PC-3 (cell line): ENCODE data around the gene CANX. TPM values are rescaled to one million over a fixed set of nuclear protein-coding genes. Genes with fewer than 3 reads are reported as not detected.

Experiments used
- ATAC-seq: fragments of 200-7000 bp; cut with Tn5 transposase; 2 replicates; pipeline ENCODE4 v1.9.1; 2020; ENCODE audit warnings: mild to moderate bottlenecking, moderate library complexity
- BruUV-seq: library from RNA; stranded (reverse); fragments of 400-500 nt; replicated peaks from 2 replicates; lab custom pipeline; 2021; lab: Mats Ljungman, UMichigan
- CTCF ChIA-PET: fragments of 300-600 bp; sonication (Branson Sonifier 250); formaldehyde crosslinking; loops from one replicate; lab custom pipeline; 2022; ENCODE audit warnings: antibody characterized with exemption; lab: Charles Lee
- POLR2A ChIA-PET: fragments of 300-600 bp; sonication (Branson Sonifier 250); formaldehyde crosslinking; loops from one replicate; lab custom pipeline; 2022; ENCODE audit warnings: antibody characterized with exemption; ENCODE audit not compliant: unreplicated experiment; lab: Charles Lee
- DNase-seq: peaks from one replicate; pipeline ENCODE4 v3.0.0-alpha.2; 2015
- H2AFZ ChIP-seq: fragments of 300-600 bp; sonication (generic); 2 replicates; pipeline ENCODE4 v1.6.0; 2016; ENCODE audit warnings: antibody characterized with exemption, low read length
- H3F3A ChIP-seq: fragments of 300-600 bp; sonication (generic); one replicate; pipeline ENCODE4 v1.6.0; 2017; ENCODE audit warnings: antibody characterized with exemption, low read length, control low read depth, mild to moderate bottlenecking; ENCODE audit not compliant: unreplicated experiment
- H3K27ac ChIP-seq: fragments of 300-600 bp; sonication (generic); 2 replicates; pipeline ENCODE4 v1.5.1; 2016; ENCODE audit warnings: mild to moderate bottlenecking, low read length
- H3K27me3 ChIP-seq: fragments of 300-600 bp; sonication (generic); 2 replicates; pipeline ENCODE4 v1.6.1; 2016; ENCODE audit warnings: low read length, mixed read lengths
- H3K36me3 ChIP-seq: fragments of 300-600 bp; sonication (generic); 2 replicates; pipeline ENCODE4 v1.6.1; 2016; ENCODE audit warnings: low read depth, mixed run types, low read length, mixed read lengths
- H3K4me1 ChIP-seq: fragments of 300-600 bp; sonication (generic); 2 replicates; pipeline ENCODE4 v1.5.1; 2016; ENCODE audit warnings: low read length; ENCODE audit not compliant: insufficient read depth
- H3K4me2 ChIP-seq: fragments of 300-600 bp; sonication (generic); 2 replicates; pipeline ENCODE4 v1.6.0; 2016; ENCODE audit warnings: low read length
- H3K4me3 ChIP-seq: fragments of 300-600 bp; sonication (generic); 2 replicates; pipeline ENCODE4 v1.5.1; 2016; ENCODE audit warnings: mild to moderate bottlenecking, low read length, mixed read lengths
- H3K79me2 ChIP-seq: fragments of 300-600 bp; sonication (generic); 2 replicates; pipeline ENCODE4 v1.6.1; 2017; ENCODE audit warnings: low read length, mixed read lengths
- H3K9ac ChIP-seq: fragments of 300-600 bp; sonication (generic); 2 replicates; pipeline ENCODE4 v1.6.0; 2016; ENCODE audit warnings: mild to moderate bottlenecking, low read length
- H3K9me2 ChIP-seq: fragments of 300-600 bp; sonication (generic); replicated peaks from 2 replicates; pipeline ENCODE4 v1.6.1; 2016; ENCODE audit warnings: mixed run types, low read length, mixed read lengths
- H3K9me3 ChIP-seq: fragments of 300-600 bp; sonication (generic); 2 replicates; pipeline ENCODE4 v1.6.1; 2016; ENCODE audit warnings: low read length, mixed read lengths
- H4K20me1 ChIP-seq: fragments of 300-600 bp; sonication (generic); 2 replicates; pipeline ENCODE4 v1.6.1; 2016; ENCODE audit warnings: low read length, mixed read lengths
- EZH2 ChIP-seq: fragments of 300-600 bp; sonication (generic); IDR thresholded peaks from one replicate; pipeline ENCODE4 v1.6.1; 2017; ENCODE audit warnings: antibody characterized with exemption, mild to moderate bottlenecking, low read length; ENCODE audit not compliant: unreplicated experiment
- EZH2phosphoT487 ChIP-seq: fragments of 300-600 bp; sonication (generic); IDR thresholded peaks from 2 replicates; pipeline ENCODE4 v1.6.1; 2018; ENCODE audit warnings: mild to moderate bottlenecking, antibody characterized with exemption, low read length, borderline replicate concordance
- intact Hi-C: fragments of 100-400 bp; cut with micrococcal nuclease; formaldehyde crosslinking; loops from 2 replicates; pipeline ENCODE4 v1.9.0; 2023
- total RNA-seq: library from RNA; depleted of rRNA; stranded (reverse); fragments of >200 nt; gene quantifications from 2 replicates; pipeline ENCODE4 v1.2.3, GENCODE V29; 2014
- TF ChIP-seq, protein P1 (sequence below): fragments of 300-600 bp; sonication (generic); conservative IDR thresholded peaks from 2 replicates; pipeline ENCODE4 v1.5.1; 2017; ENCODE audit warnings: antibody characterized with exemption, low read depth, mild to moderate bottlenecking, low read length

CANX gene
- total RNA-seq, 1 experiment from 2014 or later = 293 TPM

DNA sequence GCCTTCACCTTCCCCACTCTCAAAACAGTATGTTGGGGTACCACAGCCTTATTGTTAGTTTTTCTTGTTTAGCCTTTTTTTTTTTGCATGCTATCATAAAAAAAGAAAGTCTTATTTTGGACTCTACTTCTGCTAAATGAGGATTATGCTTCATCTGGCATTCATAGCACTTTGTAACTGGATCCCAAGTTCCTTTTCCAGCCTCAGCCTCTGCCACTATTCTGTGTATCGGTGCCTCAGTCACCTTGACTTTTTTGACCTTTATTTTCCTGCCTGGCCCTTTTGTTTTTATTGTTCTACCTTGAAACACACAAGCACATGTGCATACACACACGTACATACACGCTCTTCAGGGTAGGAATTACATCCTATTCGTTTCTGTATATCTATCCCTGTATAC, 25.4 kb downstream of the CANX start:
- BruUV-seq = no TSS peak
- no peaks in the 10 kb centered on the region for H3K79me2 ChIP-seq
- CTCF ChIA-PET = no interaction called here

DNA sequence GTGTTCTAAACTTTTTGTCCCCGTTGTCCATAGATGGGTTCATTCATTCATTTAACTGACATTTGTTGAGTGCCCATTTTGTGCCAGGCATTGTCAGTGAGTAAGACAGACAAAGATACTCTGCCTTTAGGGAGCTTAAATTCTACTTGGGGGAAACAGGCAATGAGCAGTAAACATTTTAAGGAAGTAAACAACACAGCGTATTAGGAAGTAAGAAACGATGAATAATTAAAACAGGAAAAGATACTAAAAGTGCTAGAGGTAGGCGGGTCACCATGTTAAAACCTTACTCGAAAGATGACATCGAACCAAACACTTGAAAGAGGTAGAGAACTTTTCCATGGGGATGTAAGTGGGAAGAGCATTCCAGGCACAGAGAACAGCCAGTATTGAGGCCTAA, 28.3 kb downstream of the CANX start:
- Histone ChIP-seq H3K9ac (no peak overlapping the region), H3K9me2 (no peaks in the 10 kb centered on the region), H3K4me3 (no peak overlapping the region), H3K9me3 (no peaks in the 10 kb centered on the region), H3K4me1 (peaks cover 12% of the 10 kb centered on the region; the same call in 1 of the 2 replicates), H3K27me3 (no peaks in the 10 kb centered on the region), H3K79me2 (no peaks in the 10 kb centered on the region), H3F3A (peaks cover 4% of the 10 kb centered on the region), H3K4me2 (no peak overlapping the region), H4K20me1 (no peaks in the 10 kb centered on the region), H3K27ac (no peak overlapping the region), H3K36me3 (peaks cover 70% of the 10 kb centered on the region), H2AFZ (no peak overlapping the region)
- BruUV-seq = no TSS peak
- CTCF ChIA-PET = no interaction called here
- intact Hi-C loops = no loop called here
- POLR2A ChIA-PET = no interaction called here
- no peak for TF ChIP-seq EZH2phosphoT487
- TF ChIP-seq, protein P1, sequence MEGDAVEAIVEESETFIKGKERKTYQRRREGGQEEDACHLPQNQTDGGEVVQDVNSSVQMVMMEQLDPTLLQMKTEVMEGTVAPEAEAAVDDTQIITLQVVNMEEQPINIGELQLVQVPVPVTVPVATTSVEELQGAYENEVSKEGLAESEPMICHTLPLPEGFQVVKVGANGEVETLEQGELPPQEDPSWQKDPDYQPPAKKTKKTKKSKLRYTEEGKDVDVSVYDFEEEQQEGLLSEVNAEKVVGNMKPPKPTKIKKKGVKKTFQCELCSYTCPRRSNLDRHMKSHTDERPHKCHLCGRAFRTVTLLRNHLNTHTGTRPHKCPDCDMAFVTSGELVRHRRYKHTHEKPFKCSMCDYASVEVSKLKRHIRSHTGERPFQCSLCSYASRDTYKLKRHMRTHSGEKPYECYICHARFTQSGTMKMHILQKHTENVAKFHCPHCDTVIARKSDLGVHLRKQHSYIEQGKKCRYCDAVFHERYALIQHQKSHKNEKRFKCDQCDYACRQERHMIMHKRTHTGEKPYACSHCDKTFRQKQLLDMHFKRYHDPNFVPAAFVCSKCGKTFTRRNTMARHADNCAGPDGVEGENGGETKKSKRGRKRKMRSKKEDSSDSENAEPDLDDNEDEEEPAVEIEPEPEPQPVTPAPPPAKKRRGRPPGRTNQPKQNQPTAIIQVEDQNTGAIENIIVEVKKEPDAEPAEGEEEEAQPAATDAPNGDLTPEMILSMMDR = no peak
- TF ChIP-seq EZH2 = no peak
- ATAC-seq (no peak), DNase-seq (no peak)

More for the DNA sequence above, 25.4 kb downstream of the CANX start:
- Histone ChIP-seq H4K20me1 (no peaks in the 10 kb centered on the region), H3F3A (no peaks in the 10 kb centered on the region), H3K4me1 (no peaks in the 10 kb centered on the region), H3K9me2 (no peaks in the 10 kb centered on the region), H3K36me3 (peaks cover 75% of the 10 kb centered on the region), H3K4me3 (no peak overlapping the region), H3K27ac (no peak overlapping the region), H3K4me2 (no peak overlapping the region), H3K9me3 (no peaks in the 10 kb centered on the region), H2AFZ (no peak overlapping the region), H3K9ac (no peak overlapping the region), H3K27me3 (no peaks in the 10 kb centered on the region)
- POLR2A ChIA-PET = no interaction called here
- intact Hi-C loops = no loop called here
- DNase-seq (no peak), ATAC-seq (no peak)
- TF ChIP-seq EZH2 (no peak), EZH2phosphoT487 (no peak)
- TF ChIP-seq, protein P1 = no peak

- H3K36me3 ChIP-seq = peaks cover 48% of the 10 kb centered on the region
- peaks cover 8% of the 10 kb centered on the region; the same call in 1 of the 2 replicates for H4K20me1 ChIP-seq
- ATAC-seq = no peak
- ChIA-PET CTCF (no interaction called here), POLR2A (interaction anchor here (0.7 kb wide), 1 partner anchor 107 kb away, joined by 5 read pairs; no protein-coding TSS in a partner anchor)
- H3K9me3 ChIP-seq = no peaks in the 10 kb centered on the region
- no peak for TF ChIP-seq EZH2phosphoT487
- no peak overlapping the region for H2AFZ ChIP-seq
- H3K4me2 ChIP-seq = no peak overlapping the region
- no peak overlapping the region for H3K4me3 ChIP-seq
- peaks cover 14% of the 10 kb centered on the region; the same call in 1 of the 2 replicates for H3K4me1 ChIP-seq
- no peaks in the 10 kb centered on the region for H3K27me3 ChIP-seq
- no peak overlapping the region for H3K9ac ChIP-seq
- H3F3A ChIP-seq = peaks cover 4% of the 10 kb centered on the region
- intact Hi-C loops = no loop called here
- H3K27ac ChIP-seq = no peak overlapping the region
- BruUV-seq = no TSS peak
- peaks cover 11% of the 10 kb centered on the region for H3K79me2 ChIP-seq
- no peaks in the 10 kb centered on the region for H3K9me2 ChIP-seq
- DNase-seq = no peak
Measured at GRCh38 chr5:179729303-179729702, 30.5 kb downstream of the CANX start.
